HepG2 (cell line): ENCODE measurements around the gene FXYD4. TPM values are rescaled to one million over a fixed set of nuclear protein-coding genes. Genes with fewer than 3 reads are reported as not detected.

ENCODE experiments used
- DR1 ChIP-seq: sonication (generic); formaldehyde crosslinking; IDR thresholded peaks from 2 replicates; pipeline ENCODE4 v1.8.0; 2021; ENCODE audit warnings: mild to moderate bottlenecking, missing genetic modification reagents, inconsistent platforms
- FOXO1 ChIP-seq: sonication (generic); formaldehyde crosslinking; IDR thresholded peaks from 2 replicates; pipeline ENCODE4 v1.4.0; 2020; ENCODE audit warnings: missing genetic modification reagents
- GPBP1L1 ChIP-seq: sonication (generic); formaldehyde crosslinking; IDR thresholded peaks from 2 replicates; pipeline ENCODE4 v1.5.0; 2020; ENCODE audit warnings: mild to moderate bottlenecking, missing genetic modification reagents
- SAP130 ChIP-seq: IDR thresholded peaks from 2 replicates; pipeline ENCODE4 v1.6.1; 2016; ENCODE audit warnings: low read depth
- SOX5 ChIP-seq: IDR thresholded peaks from 2 replicates; pipeline ENCODE4 v1.6.1; 2016; ENCODE audit warnings: borderline replicate concordance
- SRSF1 ChIP-seq: fragments of 200-400 bp; formaldehyde crosslinking; optimal IDR thresholded peaks from 2 replicates; pipeline ENCODE3; 2017; ENCODE audit warnings: mild to moderate bottlenecking, low read depth, low read length, moderate library complexity
- STAT5B ChIP-seq: sonication (generic); formaldehyde crosslinking; IDR thresholded peaks from 2 replicates; pipeline ENCODE4 v1.4.0; 2020; ENCODE audit warnings: missing genetic modification reagents
- ZMYM3 ChIP-seq: sonication (generic); formaldehyde crosslinking; IDR thresholded peaks from 2 replicates; pipeline ENCODE4 v1.5.1; 2020; ENCODE audit warnings: mild to moderate bottlenecking, missing genetic modification reagents
- ZNF256 ChIP-seq: sonication (generic); formaldehyde crosslinking; conservative IDR thresholded peaks from 2 replicates; pipeline ENCODE4 v1.4.0; 2020; ENCODE audit warnings: missing genetic modification reagents
- ZNF451 ChIP-seq: sonication (generic); formaldehyde crosslinking; IDR thresholded peaks from 2 replicates; pipeline ENCODE4 v1.5.0; 2020; ENCODE audit warnings: mild to moderate bottlenecking, missing genetic modification reagents
- ZNF567 ChIP-seq: sonication (generic); formaldehyde crosslinking; IDR thresholded peaks from 2 replicates; pipeline ENCODE4 v1.8.1; 2023; ENCODE audit warnings: mild to moderate bottlenecking, missing genetic modification reagents, borderline replicate concordance
- ZNF788 ChIP-seq: sonication (generic); formaldehyde crosslinking; IDR thresholded peaks from 2 replicates; pipeline ENCODE4 v1.5.0; 2020; ENCODE audit warnings: mild to moderate bottlenecking, missing genetic modification reagents, borderline replicate concordance
- ZNF878 ChIP-seq: sonication (generic); formaldehyde crosslinking; IDR thresholded peaks from 2 replicates; pipeline ENCODE4 v1.8.1; 2023; ENCODE audit warnings: mild to moderate bottlenecking, missing genetic modification reagents, moderate library complexity
- polyA plus RNA-seq, 8 experiments: library from polyadenylated mRNA; depleted of rRNA in 3 of 8; stranded (reverse) in 7 of 8; unstranded in 1 of 8; fragments of >200 nt; fragmentation: Illumina TruSeq in 4 of 8; extraction: Trizol in 4 of 8; gene quantifications; 2 replicates each; pipeline versions ENCODE4 v1.2.1 to v1.2.3, GENCODE V29; 2011 to 2016; ENCODE audit warnings: low read depth in 4 of 8, missing spikeins in 1 of 8, mixed read lengths in 1 of 8; ENCODE audit not compliant: insufficient read depth in 1 of 8
- total RNA-seq, 5 experiments: library from RNA; depleted of rRNA; stranded (reverse); fragments of >200 nt; fragmentation: Illumina TruSeq; extraction: Trizol; gene quantifications; 2 replicates each; pipeline ENCODE4 v1.2.3, GENCODE V29; 2016; ENCODE audit warnings: low read depth in 1 of 5
- TF ChIP-seq, protein P1 (sequence below): IDR thresholded peaks from 2 replicates; pipeline ENCODE4 v1.6.1; 2016; ENCODE audit warnings: low read depth, missing genetic modification reagents, missing compliant biosample characterization
- TF ChIP-seq, protein P2 (sequence below): sonication (generic); formaldehyde crosslinking; IDR thresholded peaks from 2 replicates; pipeline ENCODE4 v1.5.0; 2020; ENCODE audit warnings: missing genetic modification reagents

Gene FXYD4
- total and polyA plus RNA-seq, 2 of the 13 experiments (the other 11 are each of a cell fraction or from before 2014, with no cell fraction given): not detected

GRCh38 chr10:43417950-43418768, 46.7 kb downstream of the FXYD4 start (continued):
- TF ChIP-seq SAP130 (CRISPR knock-in tag): peak; percentile 84
- no peak for TF ChIP-seq ZNF256 (CRISPR knock-in tag)
- no peak for TF ChIP-seq ZNF878 (CRISPR knock-in tag)
- TF ChIP-seq, protein P1, sequence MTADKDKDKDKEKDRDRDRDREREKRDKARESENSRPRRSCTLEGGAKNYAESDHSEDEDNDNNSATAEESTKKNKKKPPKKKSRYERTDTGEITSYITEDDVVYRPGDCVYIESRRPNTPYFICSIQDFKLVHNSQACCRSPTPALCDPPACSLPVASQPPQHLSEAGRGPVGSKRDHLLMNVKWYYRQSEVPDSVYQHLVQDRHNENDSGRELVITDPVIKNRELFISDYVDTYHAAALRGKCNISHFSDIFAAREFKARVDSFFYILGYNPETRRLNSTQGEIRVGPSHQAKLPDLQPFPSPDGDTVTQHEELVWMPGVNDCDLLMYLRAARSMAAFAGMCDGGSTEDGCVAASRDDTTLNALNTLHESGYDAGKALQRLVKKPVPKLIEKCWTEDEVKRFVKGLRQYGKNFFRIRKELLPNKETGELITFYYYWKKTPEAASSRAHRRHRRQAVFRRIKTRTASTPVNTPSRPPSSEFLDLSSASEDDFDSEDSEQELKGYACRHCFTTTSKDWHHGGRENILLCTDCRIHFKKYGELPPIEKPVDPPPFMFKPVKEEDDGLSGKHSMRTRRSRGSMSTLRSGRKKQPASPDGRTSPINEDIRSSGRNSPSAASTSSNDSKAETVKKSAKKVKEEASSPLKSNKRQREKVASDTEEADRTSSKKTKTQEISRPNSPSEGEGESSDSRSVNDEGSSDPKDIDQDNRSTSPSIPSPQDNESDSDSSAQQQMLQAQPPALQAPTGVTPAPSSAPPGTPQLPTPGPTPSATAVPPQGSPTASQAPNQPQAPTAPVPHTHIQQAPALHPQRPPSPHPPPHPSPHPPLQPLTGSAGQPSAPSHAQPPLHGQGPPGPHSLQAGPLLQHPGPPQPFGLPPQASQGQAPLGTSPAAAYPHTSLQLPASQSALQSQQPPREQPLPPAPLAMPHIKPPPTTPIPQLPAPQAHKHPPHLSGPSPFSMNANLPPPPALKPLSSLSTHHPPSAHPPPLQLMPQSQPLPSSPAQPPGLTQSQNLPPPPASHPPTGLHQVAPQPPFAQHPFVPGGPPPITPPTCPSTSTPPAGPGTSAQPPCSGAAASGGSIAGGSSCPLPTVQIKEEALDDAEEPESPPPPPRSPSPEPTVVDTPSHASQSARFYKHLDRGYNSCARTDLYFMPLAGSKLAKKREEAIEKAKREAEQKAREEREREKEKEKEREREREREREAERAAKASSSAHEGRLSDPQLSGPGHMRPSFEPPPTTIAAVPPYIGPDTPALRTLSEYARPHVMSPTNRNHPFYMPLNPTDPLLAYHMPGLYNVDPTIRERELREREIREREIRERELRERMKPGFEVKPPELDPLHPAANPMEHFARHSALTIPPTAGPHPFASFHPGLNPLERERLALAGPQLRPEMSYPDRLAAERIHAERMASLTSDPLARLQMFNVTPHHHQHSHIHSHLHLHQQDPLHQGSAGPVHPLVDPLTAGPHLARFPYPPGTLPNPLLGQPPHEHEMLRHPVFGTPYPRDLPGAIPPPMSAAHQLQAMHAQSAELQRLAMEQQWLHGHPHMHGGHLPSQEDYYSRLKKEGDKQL (CRISPR knock-in tag): no peak; the same call in 1 of the 2 replicates
- TF ChIP-seq ZNF451 (CRISPR knock-in tag): no peak
- TF ChIP-seq ZNF788 (CRISPR knock-in tag): peak; percentile 67; the same call in 1 of the 2 replicates
- no peak for TF ChIP-seq DR1
- no peak for TF ChIP-seq GPBP1L1 (CRISPR knock-in tag)
- TF ChIP-seq STAT5B (CRISPR knock-in tag): no peak
- TF ChIP-seq FOXO1 (CRISPR knock-in tag): peak; percentile 40; the same call in 1 of the 2 replicates
- peak; percentile 94 for TF ChIP-seq ZMYM3 (CRISPR knock-in tag)
- no peak for TF ChIP-seq ZNF567 (CRISPR knock-in tag)
- TF ChIP-seq SOX5 (CRISPR knock-in tag): peak; percentile 93
- TF ChIP-seq, protein P2, sequence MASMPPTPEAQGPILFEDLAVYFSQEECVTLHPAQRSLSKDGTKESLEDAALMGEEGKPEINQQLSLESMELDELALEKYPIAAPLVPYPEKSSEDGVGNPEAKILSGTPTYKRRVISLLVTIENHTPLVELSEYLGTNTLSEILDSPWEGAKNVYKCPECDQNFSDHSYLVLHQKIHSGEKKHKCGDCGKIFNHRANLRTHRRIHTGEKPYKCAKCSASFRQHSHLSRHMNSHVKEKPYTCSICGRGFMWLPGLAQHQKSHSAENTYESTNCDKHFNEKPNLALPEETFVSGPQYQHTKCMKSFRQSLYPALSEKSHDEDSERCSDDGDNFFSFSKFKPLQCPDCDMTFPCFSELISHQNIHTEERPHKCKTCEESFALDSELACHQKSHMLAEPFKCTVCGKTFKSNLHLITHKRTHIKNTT: no peak
- no peak for TF ChIP-seq SRSF1
